Suppressor macrophage (primary cell): ENCODE data around the gene ZNF358.

Experiments
- DNase-seq, 4 experiments: peaks; one replicate each; pipeline ENCODE4 v3.0.0-alpha.2; 2020 to 2022
- total RNA-seq, 17 experiments: gene quantifications; one replicate each; lab custom pipeline; 2026; ENCODE audit warnings: mixed read lengths in 6 of 17, inconsistent platforms in 3 of 17; lab: John Stamatoyannopoulos, UW

The ZNF358 gene
- 0.74 to 4.8 (median 2.1) reads per million in 17 experiments for total RNA-seq

DNA sequence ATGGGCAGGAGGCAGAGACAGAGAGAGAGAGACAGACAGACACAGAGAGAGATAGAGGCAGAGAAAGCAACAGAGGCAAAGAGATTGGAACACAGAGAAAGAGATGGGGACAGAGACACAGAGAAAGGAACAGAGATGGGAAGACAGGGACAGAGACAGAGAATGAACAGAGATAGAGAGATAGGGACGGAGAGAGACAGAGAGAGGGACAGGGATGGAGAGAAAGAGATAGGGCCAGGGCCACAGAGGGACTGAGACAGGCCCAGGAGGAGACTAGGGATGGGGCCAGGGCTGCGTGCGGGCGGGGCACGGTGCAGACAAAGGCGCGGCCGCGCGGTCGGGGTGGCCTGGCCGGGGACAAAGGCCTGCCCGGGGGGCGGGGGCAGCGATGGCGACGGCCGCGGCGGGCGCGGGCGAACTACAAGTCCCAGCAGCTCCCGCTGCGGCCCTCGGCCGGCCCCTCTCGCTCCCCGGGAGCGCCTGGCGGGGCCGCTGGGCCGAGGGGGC lies at the start of gene ZNF358:
TSS of gene ZNF358 (plus strand) at position 459 of the 507 bp plus-strand sequence. CDS start 3,140 bp downstream, outside the sequence.
- DNase-seq: peak; percentile 58 to 84 (median 70)

DNA sequence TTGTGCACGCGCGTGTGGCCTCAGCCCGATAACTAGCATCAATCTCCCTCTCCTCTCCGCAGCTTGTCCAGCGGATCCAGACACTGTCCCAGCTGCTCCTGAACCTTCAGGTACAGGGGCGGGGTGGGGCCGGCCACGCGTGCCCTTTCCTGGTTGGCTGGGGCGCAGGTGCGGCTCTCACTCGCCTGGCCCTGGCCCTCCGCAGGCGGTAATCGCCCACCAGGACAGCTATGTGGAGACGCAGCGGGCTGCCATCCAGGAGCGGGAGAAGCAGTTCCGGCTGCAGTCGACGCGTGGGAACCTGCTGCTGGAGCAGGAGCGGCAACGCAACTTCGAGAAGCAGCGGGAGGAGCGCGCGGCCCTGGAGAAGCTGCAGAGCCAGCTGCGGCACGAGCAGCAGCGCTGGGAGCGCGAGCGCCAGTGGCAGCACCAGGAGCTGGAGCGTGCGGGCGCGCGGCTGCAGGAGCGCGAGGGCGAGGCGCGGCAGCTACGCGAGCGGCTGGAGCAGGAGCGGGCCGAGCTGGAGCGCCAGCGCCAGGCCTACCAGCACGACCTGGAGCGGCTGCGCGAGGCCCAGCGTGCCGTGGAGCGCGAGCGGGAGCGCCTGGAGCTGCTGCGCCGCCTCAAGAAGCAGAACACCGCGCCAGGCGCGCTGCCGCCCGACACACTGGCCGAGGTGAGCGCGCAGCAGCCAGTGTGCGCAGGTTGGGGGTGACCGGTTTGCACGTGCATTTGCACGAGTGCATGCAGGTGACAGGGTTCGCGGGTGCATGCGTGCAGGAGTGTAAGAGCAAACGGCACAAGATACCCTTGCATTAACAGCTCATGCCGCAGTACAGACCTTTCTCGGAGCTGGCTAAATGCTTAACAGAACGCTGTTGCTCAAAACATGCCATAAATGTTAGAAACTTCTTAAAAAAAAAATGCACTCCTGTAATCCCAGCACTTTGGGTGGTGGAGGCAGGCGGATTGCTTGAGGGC lies 48.6 kb upstream of the ZNF358 start:
- no peak for DNase-seq

DNA sequence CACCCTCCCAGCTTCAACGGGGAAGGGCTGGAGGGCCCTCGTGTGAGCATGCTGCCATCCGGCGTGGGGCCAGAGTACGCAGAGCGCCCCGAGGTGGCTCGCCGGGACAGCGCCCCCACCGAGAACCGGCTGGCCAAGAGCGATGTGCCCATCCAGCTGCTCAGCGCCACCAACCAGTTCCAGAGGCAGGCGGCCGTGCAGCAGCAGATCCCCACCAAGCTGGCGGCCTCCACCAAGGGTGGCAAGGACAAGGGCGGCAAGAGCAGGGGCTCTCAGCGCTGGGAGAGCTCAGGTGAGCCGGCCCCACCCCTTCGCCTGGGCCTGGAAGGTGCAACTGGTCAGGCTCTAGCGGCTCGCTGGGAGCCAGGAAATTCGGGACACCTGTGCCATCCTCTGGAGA lies 47.1 kb upstream of the ZNF358 start:
- DNase-seq: no peak

DNA sequence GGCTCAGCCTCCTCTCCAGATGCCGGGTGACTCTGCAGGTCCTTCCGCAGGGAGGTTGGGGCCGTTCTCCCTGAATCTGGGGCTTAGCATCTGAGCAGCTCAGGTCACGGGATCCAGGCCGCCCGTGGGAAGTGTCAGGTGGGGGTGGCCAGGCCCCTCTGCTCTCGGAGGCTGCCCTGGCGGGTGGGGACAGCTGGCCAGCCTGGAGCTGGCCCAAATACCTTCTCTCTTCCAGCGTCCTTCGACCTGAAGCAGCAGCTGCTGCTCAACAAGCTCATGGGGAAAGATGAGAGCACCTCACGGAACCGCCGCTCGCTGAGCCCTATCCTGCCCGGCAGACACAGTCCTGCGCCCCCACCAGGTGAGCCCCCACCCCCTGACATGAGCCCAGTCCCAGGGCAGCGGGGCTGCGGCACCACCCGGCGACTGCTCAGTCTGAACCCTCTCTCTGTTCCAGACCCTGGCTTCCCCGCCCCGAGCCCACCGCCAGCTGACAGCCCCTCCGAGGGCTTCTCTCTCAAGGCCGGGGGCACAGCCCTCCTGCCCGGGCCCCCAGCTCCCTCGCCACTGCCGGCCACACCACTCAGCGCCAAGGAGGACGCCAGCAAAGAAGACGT lies 46.1 kb upstream of the ZNF358 start:
- DNase-seq: no peak

DNA sequence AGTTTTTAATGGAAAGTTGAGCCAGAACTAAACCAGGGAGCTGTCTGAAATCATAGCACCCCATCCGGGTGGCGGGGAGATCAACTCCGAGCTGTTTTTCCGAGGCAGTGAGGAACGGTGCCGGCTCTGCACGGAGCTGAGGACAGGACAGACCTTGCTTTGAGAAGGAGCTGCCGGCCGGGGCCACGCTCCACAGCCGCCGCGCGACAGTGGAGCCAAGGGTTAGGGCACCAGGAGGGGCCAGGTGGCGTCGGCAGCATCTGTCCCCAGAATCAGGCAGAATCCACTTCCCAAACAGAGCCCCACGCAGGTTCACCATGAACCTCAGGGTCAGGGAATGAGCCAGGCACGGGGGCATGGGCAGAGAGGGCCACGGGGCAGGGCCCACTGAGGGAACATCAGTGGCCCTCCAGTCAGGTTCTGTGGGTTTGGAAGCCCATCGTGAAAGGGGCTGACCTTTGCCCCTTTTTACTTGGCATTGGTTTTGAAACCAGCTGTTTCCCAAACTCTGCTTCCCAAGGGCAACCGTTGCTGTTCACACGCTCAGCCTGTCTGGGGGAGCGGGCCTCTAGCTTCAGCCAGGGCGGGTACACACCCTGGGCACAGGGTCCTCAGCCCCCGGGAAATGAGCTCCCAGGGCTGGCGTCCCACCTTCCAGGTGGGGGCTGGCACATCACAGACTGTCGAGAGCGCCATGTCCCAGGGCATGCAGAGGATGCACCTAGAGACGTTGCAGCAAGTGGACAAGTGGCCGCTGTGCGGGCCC lies 45.2 kb upstream of the ZNF358 start:
- DNase-seq: no peak

DNA sequence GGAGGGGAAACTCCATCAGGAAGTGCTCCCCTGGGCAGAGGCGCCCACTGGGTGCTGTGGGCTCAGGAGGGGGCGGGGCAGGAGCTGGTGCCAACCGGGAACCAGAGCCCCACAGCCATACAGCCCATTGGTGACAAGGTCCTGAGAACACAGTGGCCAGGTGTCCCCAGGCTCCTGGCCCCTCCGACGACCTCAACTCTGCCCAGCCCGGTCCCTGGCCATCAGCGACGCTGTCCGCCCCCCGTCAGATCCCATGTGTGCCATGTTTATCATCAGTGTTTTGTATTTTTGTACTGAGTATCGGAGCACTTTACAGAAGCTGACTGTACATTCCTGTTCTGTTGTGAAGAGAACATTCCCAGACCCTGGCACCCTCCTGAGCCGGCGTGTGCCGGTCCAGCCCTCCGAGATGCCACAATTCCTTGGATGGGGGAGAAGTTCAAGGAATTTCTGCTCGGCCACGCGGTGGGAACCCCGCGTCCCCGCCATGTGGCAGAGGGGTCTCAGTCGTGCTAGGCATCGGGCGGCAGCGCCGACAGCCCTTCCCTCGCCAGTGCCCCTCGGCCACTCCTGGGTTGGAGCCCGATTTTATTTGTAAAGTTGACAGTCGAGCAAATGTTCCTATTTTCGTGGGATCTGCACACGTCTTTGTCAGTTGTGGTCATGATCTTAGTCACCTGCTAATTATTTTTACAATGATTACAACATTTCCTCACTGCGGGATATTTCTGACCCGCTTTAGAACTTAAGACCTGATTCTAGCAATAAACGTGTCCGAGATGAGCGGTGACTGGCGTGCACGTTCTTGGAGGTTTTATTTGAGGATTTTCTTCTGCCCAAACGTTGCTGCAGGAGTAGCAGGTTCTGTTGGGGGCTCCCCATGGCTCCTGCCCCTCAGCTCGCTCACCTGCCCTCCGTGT lies 43.9 kb upstream of the ZNF358 start:
- peak; percentile 23 to 71 (median 43) for DNase-seq

DNA sequence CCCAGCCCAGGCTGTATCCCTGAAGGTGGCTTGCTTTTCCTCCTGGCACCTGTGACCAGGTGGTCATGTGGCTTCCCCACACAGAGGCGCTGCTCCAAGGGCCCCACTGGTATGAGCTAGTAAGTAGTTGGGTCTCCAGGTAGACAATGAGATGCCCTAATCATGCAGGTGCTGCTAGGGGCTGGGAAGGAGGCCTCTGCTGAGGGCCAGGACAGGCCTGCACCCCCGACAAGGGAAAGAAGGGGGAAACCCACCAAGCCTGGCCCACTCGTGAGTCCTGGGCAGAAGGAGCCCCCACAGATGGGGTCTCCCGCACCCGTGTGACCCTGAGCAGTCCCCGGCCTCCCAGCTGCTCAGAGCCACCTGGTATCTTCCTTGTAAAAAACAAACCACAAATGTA lies 40.2 kb upstream of the ZNF358 start:
- no peak for DNase-seq

DNA sequence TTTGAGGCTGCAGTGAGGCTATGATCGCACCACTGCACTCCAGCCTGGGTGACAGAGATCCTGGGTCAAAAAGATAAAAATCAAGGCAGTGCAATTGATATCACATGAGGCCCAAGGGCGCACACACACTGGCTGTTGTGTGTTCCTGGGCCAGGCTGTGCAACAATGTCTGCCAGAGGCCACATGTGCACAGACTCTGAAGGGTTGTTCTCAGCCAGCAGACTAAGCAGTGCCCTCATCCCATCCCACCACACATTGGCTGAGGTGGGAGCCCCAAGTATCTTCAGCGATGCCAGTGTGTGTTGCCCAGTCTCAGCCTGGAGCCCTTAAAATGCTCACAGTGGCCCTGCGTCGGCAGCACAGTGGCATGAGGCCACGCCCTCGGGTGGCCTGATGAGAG lies 39.7 kb upstream of the ZNF358 start:
- DNase-seq: no peak

DNA sequence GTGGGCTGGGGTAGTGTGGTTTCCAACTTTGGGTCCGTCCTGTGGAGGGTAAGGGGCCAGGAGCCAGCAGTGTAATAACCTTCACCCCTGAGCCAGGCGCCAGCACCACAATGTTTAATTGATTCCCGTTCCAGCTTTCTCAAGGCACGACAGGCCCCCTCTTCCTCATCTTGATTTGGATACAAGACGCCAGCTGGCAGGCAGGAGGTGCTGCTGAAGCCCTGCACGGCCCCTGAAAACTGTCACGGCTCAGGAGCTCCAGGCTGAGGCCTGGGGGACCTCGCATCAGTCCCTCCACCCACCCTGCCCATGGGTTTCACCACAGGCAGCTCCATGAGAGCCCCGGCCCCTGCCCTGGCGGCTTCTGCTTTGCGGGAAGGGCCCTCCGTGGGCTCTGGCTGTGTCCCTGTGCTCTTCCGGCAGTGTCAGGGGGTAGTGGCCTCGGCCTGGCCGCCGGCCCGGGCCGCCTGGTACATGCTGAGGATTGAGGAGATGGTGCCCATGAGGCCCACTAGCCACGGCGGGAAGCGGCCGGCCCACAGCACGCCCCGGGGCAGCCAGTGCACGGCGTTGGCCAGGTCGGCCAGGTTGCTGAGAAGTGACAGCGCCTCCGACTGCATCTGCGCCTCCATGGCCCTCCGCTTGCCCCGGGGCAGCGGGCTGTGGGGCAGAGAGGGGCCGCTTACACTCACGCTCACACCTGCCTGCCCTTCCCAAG lies 39.0 kb upstream of the ZNF358 start:
- no peak for DNase-seq

DNA sequence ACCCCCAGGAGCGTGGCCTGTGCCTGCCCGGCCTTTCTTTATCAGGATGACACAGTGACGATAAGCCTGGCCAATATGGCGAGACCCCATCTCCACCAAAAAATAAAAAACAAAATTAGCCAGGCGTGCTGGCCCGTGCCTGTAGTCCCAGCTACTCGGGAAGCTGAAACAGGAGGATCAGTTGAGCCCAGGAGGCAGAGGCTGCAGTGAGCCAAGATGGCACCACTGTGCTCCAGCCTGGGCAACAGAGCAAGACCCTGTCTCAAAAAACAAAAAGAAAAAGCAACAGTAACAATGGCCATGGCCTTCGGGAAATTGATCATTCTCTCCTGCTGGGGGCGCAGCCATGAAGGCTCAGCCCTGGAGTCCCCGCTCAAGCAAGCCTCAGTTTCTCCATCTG lies 38.1 kb upstream of the ZNF358 start:
- no peak for DNase-seq

DNA sequence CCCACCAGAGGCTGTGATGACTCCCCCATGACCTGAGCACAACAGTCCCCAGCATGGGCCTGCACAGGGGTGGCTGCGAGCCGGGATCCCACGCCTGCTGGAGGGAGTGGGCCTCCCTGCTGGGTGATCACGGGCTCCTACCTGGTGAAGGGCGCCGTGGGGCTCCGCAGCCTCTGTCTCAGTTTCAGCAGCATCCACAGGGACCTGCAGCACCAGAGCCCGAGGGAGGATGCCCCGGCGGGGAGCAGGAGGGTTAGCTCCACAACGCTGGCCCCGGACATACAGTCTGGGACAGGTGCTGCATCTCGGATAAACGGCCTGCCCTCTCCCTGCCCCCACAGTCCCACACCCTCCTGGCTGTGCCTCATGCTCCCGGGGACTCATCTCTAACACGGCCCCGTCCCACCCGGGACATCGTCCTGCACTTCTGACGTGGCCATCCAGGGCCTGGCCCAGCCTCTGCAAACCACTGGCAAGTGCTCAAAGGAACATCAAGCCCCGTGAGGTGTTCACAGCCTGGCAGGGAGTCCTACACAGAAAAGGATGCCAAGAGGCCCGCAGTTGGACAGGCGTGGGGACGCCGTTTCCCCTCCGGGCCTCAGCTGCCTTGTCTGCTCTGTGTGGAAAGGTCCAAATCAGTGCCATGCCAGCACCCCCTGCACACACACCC lies 37.6 kb upstream of the ZNF358 start:
- DNase-seq: no peak

DNA sequence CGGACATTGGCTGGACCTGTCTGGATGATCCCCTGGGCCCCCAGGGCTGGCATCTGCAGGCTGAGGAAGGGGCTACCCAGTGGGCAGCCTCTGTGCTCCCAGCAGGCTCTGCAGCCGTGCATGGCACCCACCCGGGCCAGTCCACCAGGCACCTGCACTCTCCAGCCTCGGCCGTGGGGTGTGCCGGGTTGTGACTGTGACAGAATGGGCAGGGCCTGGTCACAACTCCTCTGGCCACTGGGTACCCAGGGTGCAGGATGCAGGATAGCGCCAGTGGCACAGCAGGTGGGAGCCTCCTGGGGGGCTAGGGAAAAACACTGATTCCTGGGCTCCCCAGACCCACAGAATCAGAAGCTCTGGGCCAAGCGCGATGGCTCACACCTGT lies 37.1 kb upstream of the ZNF358 start:
- no peak for DNase-seq

DNA sequence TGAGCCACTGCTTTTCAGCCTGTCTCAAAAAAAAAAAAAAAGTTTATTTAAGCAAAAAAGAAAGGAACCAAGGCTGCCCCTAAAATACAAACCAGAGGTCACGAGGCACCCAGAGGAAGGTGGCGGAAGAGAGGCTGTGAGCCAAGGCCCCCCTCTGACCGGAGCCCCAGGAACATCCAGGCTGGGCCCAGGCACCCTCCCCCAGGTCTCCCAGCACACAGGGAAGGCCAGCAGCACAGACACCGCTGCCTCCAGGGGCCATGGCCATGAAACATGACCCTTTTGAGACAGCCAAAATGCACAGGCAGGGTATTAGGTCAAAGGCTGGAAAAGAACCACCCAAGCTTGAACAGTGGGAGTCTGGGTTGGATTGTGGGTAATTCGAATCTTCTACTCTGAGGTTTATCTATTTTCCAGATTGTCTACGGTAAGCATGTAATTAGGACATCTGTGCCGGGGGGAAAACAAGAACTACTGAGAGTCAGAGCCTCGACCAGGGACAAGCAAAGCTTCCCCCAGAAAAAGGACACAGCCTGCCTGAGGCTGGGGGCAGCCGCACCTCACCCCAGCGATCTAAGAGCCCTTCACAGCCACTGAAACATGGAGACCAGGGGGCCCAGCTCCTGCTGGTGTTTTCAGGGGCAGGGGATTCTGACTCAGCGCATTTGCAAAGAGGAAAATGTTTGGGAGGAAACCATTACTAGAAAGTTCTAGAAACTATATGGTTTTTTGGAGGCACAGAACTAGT lies 35.5 kb upstream of the ZNF358 start:
- DNase-seq: peak; percentile 24 to 64 (median 58)

DNA sequence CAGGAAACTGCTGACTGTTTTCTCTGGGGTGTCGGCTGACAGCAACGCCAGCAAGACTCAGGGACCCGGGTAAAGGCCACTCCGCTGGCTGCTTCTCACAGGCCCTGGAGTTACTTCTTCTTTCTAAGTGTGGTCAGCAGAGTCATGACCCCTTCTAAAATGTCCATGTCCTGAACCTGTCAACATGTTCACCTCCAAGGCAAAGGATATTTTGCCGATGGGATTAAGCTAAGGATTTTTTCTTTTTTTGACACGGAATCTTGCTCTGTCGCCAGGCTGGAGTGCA lies 35.0 kb upstream of the ZNF358 start:
- peak; percentile 83 to 93 (median 90) for DNase-seq

DNA sequence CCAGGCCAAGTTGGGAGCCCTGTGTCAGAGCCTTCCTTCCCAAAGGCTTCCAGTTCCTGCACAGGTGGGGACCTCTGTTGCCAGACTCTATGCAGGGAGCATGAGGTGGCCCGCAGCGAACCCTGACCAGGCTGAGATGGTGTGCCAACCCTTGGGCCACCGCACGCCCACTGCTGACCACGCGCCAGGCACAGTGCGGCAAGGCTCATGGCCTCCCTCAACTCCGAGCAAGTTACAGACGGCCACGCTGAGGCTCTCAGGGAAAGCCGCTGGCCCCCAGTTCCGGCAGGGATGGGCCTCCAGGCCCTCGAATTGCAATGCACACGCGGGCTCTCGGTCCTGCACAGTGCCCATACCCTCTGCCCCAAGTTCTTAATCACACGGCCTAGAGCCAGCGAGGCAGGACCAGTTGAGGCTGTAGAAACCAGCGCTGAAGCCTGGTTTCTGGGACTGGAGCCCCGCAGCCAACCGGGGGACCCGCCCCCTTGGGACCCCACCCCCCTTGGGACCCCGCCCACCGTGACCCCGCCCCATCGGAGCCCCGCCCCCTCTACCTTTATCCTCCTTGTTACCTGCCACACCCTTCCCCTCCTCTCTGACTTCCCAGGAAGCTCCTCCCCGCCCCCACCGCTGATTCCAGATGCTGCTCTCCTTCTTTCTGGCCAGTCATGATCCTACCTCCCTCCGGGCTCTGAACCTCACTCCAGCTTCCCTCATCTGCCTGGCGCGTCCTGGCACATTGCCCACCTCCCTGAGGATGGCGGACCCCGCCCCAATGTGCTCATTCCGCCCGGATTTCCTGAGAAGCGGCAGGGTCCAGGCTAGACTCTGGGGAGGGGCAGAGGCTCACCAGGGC lies 33.1 kb upstream of the ZNF358 start:
- peak; percentile 28 to 35 (median 32) for DNase-seq

DNA sequence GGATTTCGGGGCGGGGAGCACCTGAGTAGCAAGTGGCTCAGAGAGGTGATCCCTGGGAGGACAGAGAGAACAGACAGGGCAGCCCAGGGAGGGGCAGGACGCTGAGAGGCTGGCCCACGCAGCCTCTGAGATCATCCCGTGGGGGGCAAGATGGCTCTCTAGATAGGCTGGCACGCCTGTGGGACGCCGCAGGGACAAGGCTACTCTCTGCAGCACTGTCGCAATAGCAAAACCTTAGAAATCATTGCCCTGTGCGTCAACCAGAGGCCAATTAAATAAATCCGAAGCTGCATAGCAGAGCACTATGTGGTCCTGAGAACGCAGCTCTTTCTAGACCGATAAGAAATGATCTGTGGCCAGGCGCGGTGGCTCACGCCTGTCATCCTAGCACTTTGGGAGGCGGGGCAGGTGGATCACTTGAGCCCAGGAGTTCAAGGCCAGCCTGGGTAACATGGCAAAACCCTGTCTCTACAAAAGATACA lies 32.1 kb upstream of the ZNF358 start:
- no peak for DNase-seq

DNA sequence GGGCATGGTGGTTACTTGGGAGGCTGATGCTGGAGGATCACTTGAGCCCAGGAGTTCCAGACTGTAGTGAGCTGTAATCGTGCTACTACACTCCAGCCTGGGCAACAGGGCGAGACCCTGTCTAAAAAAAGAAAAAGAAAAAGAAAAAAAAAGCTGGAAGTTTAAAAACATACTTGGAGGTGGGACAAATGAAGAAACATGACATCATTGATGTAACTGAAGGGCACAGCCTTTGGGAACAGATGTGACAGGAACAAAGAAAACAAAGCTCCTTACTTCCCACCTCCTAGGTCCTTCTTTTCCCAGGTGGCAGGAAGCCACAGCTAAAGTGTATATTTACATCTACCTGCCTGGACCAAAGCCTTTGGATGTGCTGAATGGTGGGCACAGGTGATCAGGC lies 29.0 kb upstream of the ZNF358 start:
- no peak for DNase-seq

DNA sequence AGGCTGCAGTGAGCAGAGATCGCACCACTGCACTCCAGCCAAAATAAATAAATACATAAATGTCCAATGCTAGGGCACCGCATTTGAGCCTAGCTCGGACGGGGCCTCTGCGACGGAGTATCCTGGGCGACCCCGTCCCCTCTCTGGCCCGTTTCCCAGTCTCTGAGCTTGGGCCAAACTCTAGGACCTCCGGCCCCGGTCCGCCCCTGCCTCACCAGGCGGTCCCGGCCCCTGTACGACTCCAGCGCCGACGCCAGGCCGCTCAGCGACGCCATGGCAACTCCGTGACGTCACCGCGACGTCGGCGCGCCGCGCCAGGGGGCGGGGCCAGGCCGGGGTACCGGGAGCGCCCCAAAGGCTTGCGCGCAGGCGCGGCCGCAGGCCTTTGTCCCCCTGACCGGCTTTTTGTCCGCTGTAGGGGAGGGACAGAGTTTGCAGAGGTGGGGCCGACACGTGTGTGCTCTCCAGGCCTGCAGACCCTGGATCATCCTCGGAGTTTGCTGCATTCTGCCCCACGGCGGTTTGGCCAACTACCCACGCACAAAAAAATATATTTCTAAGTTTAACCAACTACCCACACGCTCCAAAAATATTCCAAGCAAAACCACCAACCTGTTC lies 27.1 kb upstream of the ZNF358 start, which contains the start of gene PEX11G:
TSS of gene PEX11G (minus strand) at position 300 of the 618 bp plus-strand sequence. CDS start at position 275, 25 bp downstream.
- peak; percentile 93 to 97 (median 96) for DNase-seq
